ENCODE results near the gene MYT1.
A peak's percentile ranks its signal among the peaks of the same experiment; 100 is the strongest.

MYT1 gene

GRCh38 chr20:64258071-64258823 is 94.0 kb downstream of the MYT1 start:
- no peaks in the 10 kb centered on the region for H3K9me3 Mint-ChIP-seq
- peaks cover 69% of the 10 kb centered on the region for H3K4me1 Mint-ChIP-seq (ENCODE audit: low read depth)
- no peak overlapping the region for H3K27ac Mint-ChIP-seq
- peaks cover 34% of the 10 kb centered on the region for H3K36me3 Mint-ChIP-seq (ENCODE audit: low read depth)
- peaks cover under 1% of the 10 kb centered on the region for H3K27me3 Mint-ChIP-seq
- no peak for DNase-seq
- no peak overlapping the region for H3K4me3 Mint-ChIP-seq

GRCh38 chr20:64260239-64260638 is 96.0 kb downstream of the MYT1 start:
- peaks cover 50% of the 10 kb centered on the region for H3K36me3 Mint-ChIP-seq (ENCODE audit: low read depth)
- H3K27ac Mint-ChIP-seq = no peak overlapping the region
- H3K27me3 Mint-ChIP-seq = no peaks in the 10 kb centered on the region
- no peak for DNase-seq
- H3K4me1 Mint-ChIP-seq (ENCODE audit: low read depth) = peaks cover 80% of the 10 kb centered on the region
- no peaks in the 10 kb centered on the region for H3K9me3 Mint-ChIP-seq
- H3K4me3 Mint-ChIP-seq = no peak overlapping the region

GRCh38 chr20:64261138-64261537 is 96.9 kb downstream of the MYT1 start:
- H3K4me1 Mint-ChIP-seq (ENCODE audit: low read depth) = peaks cover 81% of the 10 kb centered on the region
- H3K4me3 Mint-ChIP-seq = no peak overlapping the region
- peaks cover 50% of the 10 kb centered on the region for H3K36me3 Mint-ChIP-seq (ENCODE audit: low read depth)
- DNase-seq = no peak
- H3K27ac Mint-ChIP-seq = peak overlapping the region; percentile 12
- no peaks in the 10 kb centered on the region for H3K27me3 Mint-ChIP-seq
- H3K9me3 Mint-ChIP-seq = no peaks in the 10 kb centered on the region

GRCh38 chr20:64264091-64264490 is 99.8 kb downstream of the MYT1 start:
- H3K4me1 Mint-ChIP-seq (ENCODE audit: low read depth) = peaks cover 51% of the 10 kb centered on the region
- peaks cover 68% of the 10 kb centered on the region for H3K36me3 Mint-ChIP-seq (ENCODE audit: low read depth)
- DNase-seq = no peak
- H3K27me3 Mint-ChIP-seq = no peaks in the 10 kb centered on the region
- no peaks in the 10 kb centered on the region for H3K9me3 Mint-ChIP-seq
- H3K27ac Mint-ChIP-seq = no peak overlapping the region
- no peak overlapping the region for H3K4me3 Mint-ChIP-seq

- H3K4me1 Mint-ChIP-seq (ENCODE audit: low read depth) = peaks cover 48% of the 10 kb centered on the region
- DNase-seq = no peak
Observed at GRCh38 chr20:64265201-64265600, 100.9 kb downstream of the MYT1 start.

GRCh38 chr20:64266988-64267387 is 102.7 kb downstream of the MYT1 start:
- no peak overlapping the region for H3K4me3 Mint-ChIP-seq
- peaks cover 32% of the 10 kb centered on the region for H3K4me1 Mint-ChIP-seq (ENCODE audit: low read depth)
- no peak for DNase-seq
- H3K27me3 Mint-ChIP-seq = no peaks in the 10 kb centered on the region
- peaks cover 65% of the 10 kb centered on the region for H3K36me3 Mint-ChIP-seq (ENCODE audit: low read depth)
- H3K9me3 Mint-ChIP-seq = no peaks in the 10 kb centered on the region
- H3K27ac Mint-ChIP-seq = no peak overlapping the region

More at GRCh38 chr20:64265201-64265600, 100.9 kb downstream of the MYT1 start:
- H3K27ac Mint-ChIP-seq = no peak overlapping the region
- H3K4me3 Mint-ChIP-seq = no peak overlapping the region
- no peaks in the 10 kb centered on the region for H3K9me3 Mint-ChIP-seq
- H3K36me3 Mint-ChIP-seq (ENCODE audit: low read depth) = peaks cover 71% of the 10 kb centered on the region
- H3K27me3 Mint-ChIP-seq = no peaks in the 10 kb centered on the region

GRCh38 chr20:64268174-64268573 is 103.9 kb downstream of the MYT1 start:
- no peaks in the 10 kb centered on the region for H3K9me3 Mint-ChIP-seq
- H3K4me1 Mint-ChIP-seq (ENCODE audit: low read depth) = peaks cover 23% of the 10 kb centered on the region
- DNase-seq = no peak
- peaks cover 64% of the 10 kb centered on the region for H3K36me3 Mint-ChIP-seq (ENCODE audit: low read depth)
- no peaks in the 10 kb centered on the region for H3K27me3 Mint-ChIP-seq
- H3K4me3 Mint-ChIP-seq = no peak overlapping the region
- no peak overlapping the region for H3K27ac Mint-ChIP-seq

- no peaks in the 10 kb centered on the region for H3K27me3 Mint-ChIP-seq
- peaks cover 65% of the 10 kb centered on the region for H3K36me3 Mint-ChIP-seq (ENCODE audit: low read depth)
- H3K4me3 Mint-ChIP-seq = no peak overlapping the region
- peaks cover 7% of the 10 kb centered on the region for H3K4me1 Mint-ChIP-seq (ENCODE audit: low read depth)
- no peaks in the 10 kb centered on the region for H3K9me3 Mint-ChIP-seq
- H3K27ac Mint-ChIP-seq = no peak overlapping the region
- no peak for DNase-seq
Observed at GRCh38 chr20:64269604-64270411, 105.6 kb downstream of the MYT1 start.

GRCh38 chr20:64271636-64272035 is 107.4 kb downstream of the MYT1 start:
- Mint-ChIP-seq H3K4me3 (no peak overlapping the region), H3K27ac (no peak overlapping the region), H3K4me1 (ENCODE audit: low read depth) (peaks cover 6% of the 10 kb centered on the region), H3K36me3 (ENCODE audit: low read depth) (peaks cover 68% of the 10 kb centered on the region), H3K9me3 (no peaks in the 10 kb centered on the region), H3K27me3 (no peaks in the 10 kb centered on the region)
- DNase-seq = no peak

- Mint-ChIP-seq H3K4me3 (no peak overlapping the region), H3K36me3 (ENCODE audit: low read depth) (peaks cover 65% of the 10 kb centered on the region), H3K27ac (no peak overlapping the region), H3K9me3 (no peaks in the 10 kb centered on the region), H3K27me3 (no peaks in the 10 kb centered on the region), H3K4me1 (ENCODE audit: low read depth) (peaks cover 6% of the 10 kb centered on the region)
- DNase-seq = no peak
Observed at GRCh38 chr20:64273109-64273508, 108.9 kb downstream of the MYT1 start.

- Mint-ChIP-seq H3K4me1 (ENCODE audit: low read depth) (peaks cover 5% of the 10 kb centered on the region), H3K27ac (no peak overlapping the region)
- no peak for DNase-seq
Observed at GRCh38 chr20:64276817-64277216, 112.6 kb downstream of the MYT1 start.

GRCh38 chr20:64277571-64278316 is 113.5 kb downstream of the MYT1 start:
- H3K27me3 Mint-ChIP-seq = no peaks in the 10 kb centered on the region
- no peak overlapping the region for H3K4me3 Mint-ChIP-seq
- no peak overlapping the region for H3K27ac Mint-ChIP-seq
- peaks cover 5% of the 10 kb centered on the region for H3K4me1 Mint-ChIP-seq (ENCODE audit: low read depth)
- no peak for DNase-seq
- H3K9me3 Mint-ChIP-seq = no peaks in the 10 kb centered on the region
- H3K36me3 Mint-ChIP-seq (ENCODE audit: low read depth) = peaks cover 36% of the 10 kb centered on the region

More at GRCh38 chr20:64276817-64277216, 112.6 kb downstream of the MYT1 start:
- peaks cover 41% of the 10 kb centered on the region for H3K36me3 Mint-ChIP-seq (ENCODE audit: low read depth)
- no peaks in the 10 kb centered on the region for H3K27me3 Mint-ChIP-seq
- no peak overlapping the region for H3K4me3 Mint-ChIP-seq
- H3K9me3 Mint-ChIP-seq = no peaks in the 10 kb centered on the region

- Mint-ChIP-seq H3K36me3 (ENCODE audit: low read depth) (peaks cover 30% of the 10 kb centered on the region), H3K4me1 (ENCODE audit: low read depth) (peaks cover 5% of the 10 kb centered on the region), H3K9me3 (no peaks in the 10 kb centered on the region), H3K27ac (no peak overlapping the region), H3K27me3 (no peaks in the 10 kb centered on the region), H3K4me3 (no peak overlapping the region)
- no peak for DNase-seq
Observed at GRCh38 chr20:64278317-64278681, 114.0 kb downstream of the MYT1 start.

GRCh38 chr20:64279826-64280459 is 115.7 kb downstream of the MYT1 start:
- H3K4me1 Mint-ChIP-seq (ENCODE audit: low read depth) = peaks cover 4% of the 10 kb centered on the region
- DNase-seq = no peak
- H3K27ac Mint-ChIP-seq = no peak overlapping the region

More at GRCh38 chr20:64279826-64280459, 115.7 kb downstream of the MYT1 start:
- Mint-ChIP-seq H3K4me3 (no peak overlapping the region), H3K27me3 (no peaks in the 10 kb centered on the region), H3K36me3 (ENCODE audit: low read depth) (peaks cover 16% of the 10 kb centered on the region), H3K9me3 (no peaks in the 10 kb centered on the region)
